DND-41 (cell line): Measurements from ENCODE around the gene POU2AF2.
"Not testable (repeated sequence)": the region's sequence is repeated elsewhere in the genome, so short reads cannot be mapped to it uniquely, and the experiment has no call there.

Experiments used
- ATAC-seq: fragments of 200-7000 bp; cut with Tn5 transposase; 3 replicates; pipeline ENCODE4 v1.9.1; 2021; ENCODE audit warnings: low read depth; ENCODE audit not compliant: insufficient read depth
- DNase-seq: peaks from one replicate; pipeline ENCODE4 v3.0.0-alpha.2; 2020
- H2AFZ ChIP-seq: 2 replicates; pipeline ENCODE4 v1.6.0; 2012; ENCODE audit warnings: low read depth, low read length
- H3K27ac ChIP-seq: 2 replicates; pipeline ENCODE4 v1.5.1; 2012; ENCODE audit warnings: low read length, inconsistent platforms
- H3K27me3 ChIP-seq: fragments of 200-600 bp; sonication (generic); 2 replicates; pipeline ENCODE4 v1.6.0; 2012; ENCODE audit warnings: low read length, mild to moderate bottlenecking, inconsistent platforms; ENCODE audit not compliant: insufficient read depth, poor library complexity
- H3K36me3 ChIP-seq: 2 replicates; pipeline ENCODE4 v1.5.1; 2012; ENCODE audit warnings: low read length, inconsistent platforms; ENCODE audit not compliant: insufficient read depth
- H3K4me1 ChIP-seq: 2 replicates; pipeline ENCODE4 v1.5.1; 2012; ENCODE audit warnings: mild to moderate bottlenecking, low read length; ENCODE audit not compliant: insufficient read depth
- H3K4me2 ChIP-seq: 2 replicates; pipeline ENCODE4 v1.6.0; 2012; ENCODE audit warnings: mild to moderate bottlenecking, moderate library complexity, low read length, inconsistent platforms; ENCODE audit not compliant: insufficient read depth
- H3K4me3 ChIP-seq, 2 experiments: fragments of 200-600 bp in 1 of 2; shearing (Covaris generic) in 1 of 2; 2 replicates each; pipeline ENCODE4 v1.5.1; 2012 to 2016; ENCODE audit warnings: inconsistent platforms in 2 of 2, low read length in 2 of 2, mild to moderate bottlenecking in 2 of 2, low read depth in 1 of 2, moderate library complexity in 1 of 2
- H3K79me2 ChIP-seq: 2 replicates; pipeline ENCODE4 v1.6.0; 2012; ENCODE audit warnings: low read length, inconsistent platforms; ENCODE audit not compliant: insufficient read depth
- H3K9ac ChIP-seq: 2 replicates; pipeline ENCODE4 v1.6.0; 2012; ENCODE audit warnings: low read depth, mild to moderate bottlenecking, inconsistent platforms, low read length, moderate library complexity
- H3K9me3 ChIP-seq: 2 replicates; pipeline ENCODE4 v1.5.1; 2012; ENCODE audit warnings: low read length, moderate library complexity, mild to moderate bottlenecking, inconsistent platforms; ENCODE audit not compliant: insufficient read depth, severe bottlenecking
- H4K20me1 ChIP-seq: 2 replicates; pipeline ENCODE4 v1.6.0; 2012; ENCODE audit warnings: low read length; ENCODE audit not compliant: insufficient read depth
- CTCF ChIP-seq: IDR thresholded peaks from 2 replicates; pipeline ENCODE4 v1.5.1; 2012; ENCODE audit warnings: borderline replicate concordance, low read length, moderate library complexity, mild to moderate bottlenecking; ENCODE audit not compliant: poor library complexity, severe bottlenecking; ENCODE audit errors: extremely low read depth
- EZH2 ChIP-seq: IDR thresholded peaks from 3 replicates; pipeline ENCODE4 v1.6.1; 2012; ENCODE audit warnings: borderline replicate concordance, low read depth, mild to moderate bottlenecking, moderate library complexity, low read length, inconsistent platforms; ENCODE audit not compliant: severe bottlenecking

The POU2AF2 gene

GRCh38 chr11:111221208-111221607, 24.3 kb upstream of the POU2AF2 start:
- Histone ChIP-seq H4K20me1 (no peaks in the 10 kb centered on the region), H3K79me2 (no peaks in the 10 kb centered on the region), H3K4me3 (no peak overlapping the region), H3K27ac (no peak overlapping the region), H2AFZ (no peak overlapping the region), H3K27me3 (peaks cover 4% of the 10 kb centered on the region), H3K36me3 (no peaks in the 10 kb centered on the region), H3K4me1 (peaks cover 10% of the 10 kb centered on the region), H3K4me2 (no peak overlapping the region), H3K9me3 (no peaks in the 10 kb centered on the region), H3K9ac (no peak overlapping the region)
- DNase-seq (no peak), ATAC-seq (no peak)
- TF ChIP-seq CTCF (no peak), EZH2 (no peak)

GRCh38 chr11:111221936-111222335, 23.6 kb upstream of the POU2AF2 start:
- H3K9me3 ChIP-seq, H3K4me3 ChIP-seq, H3K27me3 ChIP-seq, H3K9ac ChIP-seq, H2AFZ ChIP-seq, H3K36me3 ChIP-seq, H3K27ac ChIP-seq, H4K20me1 ChIP-seq, DNase-seq, ATAC-seq, H3K79me2 ChIP-seq: not testable (repeated sequence)
- Histone ChIP-seq H3K4me1 (peaks cover 10% of the 10 kb centered on the region), H3K4me2 (peak overlapping the region; percentile 41; the same call in 1 of the 2 replicates)

DNA sequence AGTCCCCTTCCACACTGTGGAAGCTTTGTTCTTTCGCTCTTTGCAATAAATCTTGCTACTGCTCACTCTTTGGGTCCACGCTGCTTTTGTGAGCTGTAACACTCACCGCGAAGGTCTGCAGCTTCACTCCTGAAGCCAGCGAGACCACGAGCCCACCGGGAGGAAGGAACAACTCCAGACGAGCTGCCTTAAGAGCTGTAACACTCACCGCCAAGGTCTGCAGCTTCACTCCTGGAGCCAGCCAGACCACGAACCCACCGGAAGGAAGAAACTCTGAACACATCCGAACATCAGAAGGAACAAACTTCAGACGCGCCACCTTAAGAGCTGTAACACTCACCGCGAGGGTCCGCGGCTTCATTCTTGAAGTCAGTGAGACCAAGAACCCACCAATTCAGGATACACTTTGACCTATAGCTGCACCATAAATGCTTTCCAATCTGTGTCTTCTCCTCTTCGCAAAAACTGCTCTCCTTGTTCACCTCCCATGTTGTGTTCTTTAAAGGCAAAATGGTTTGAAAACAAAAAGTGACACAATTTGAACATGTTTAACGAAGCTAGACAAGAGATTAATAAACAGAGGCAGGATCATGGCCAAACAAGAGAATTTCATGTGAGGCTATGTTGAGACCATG, 22.6 kb upstream of the POU2AF2 start:
- ATAC-seq, result peak; percentile 74
- DNase-seq, result peak; percentile 78
- not testable (repeated sequence) for H4K20me1 ChIP-seq, H2AFZ ChIP-seq, H3K36me3 ChIP-seq, H3K27me3 ChIP-seq, H3K9ac ChIP-seq, H3K9me3 ChIP-seq, H3K79me2 ChIP-seq, H3K27ac ChIP-seq
- Histone ChIP-seq H3K4me2 (peak overlapping the region; percentile 41), H3K4me3 (peak overlapping the region in 1 of 2 experiments; percentile 10; a peak in 2 of 4 replicates), H3K4me1 (peaks cover 10% of the 10 kb centered on the region)

GRCh38 chr11:111225881-111226280, 19.6 kb upstream of the POU2AF2 start:
- Histone ChIP-seq H3K4me2 (no peak overlapping the region), H3K4me1 (peaks cover 18% of the 10 kb centered on the region), H3K4me3 (no peak overlapping the region), H3K9me3 (no peaks in the 10 kb centered on the region), H3K9ac (no peak overlapping the region), H3K79me2 (no peaks in the 10 kb centered on the region), H3K27ac (no peak overlapping the region), H3K36me3 (no peaks in the 10 kb centered on the region), H3K27me3 (peaks cover 4% of the 10 kb centered on the region), H2AFZ (no peak overlapping the region), H4K20me1 (no peaks in the 10 kb centered on the region)
- DNase-seq (no peak), ATAC-seq (no peak)
- TF ChIP-seq EZH2, result no peak
- TF ChIP-seq CTCF, result no peak
